GM18517 (cell line): ENCODE measurements around the gene DIP2A.

Experiments used
- ATAC-seq: cut with Tn5 transposase; IDR thresholded peaks from one replicate; pipeline ENCODE4 v1.9.1; 2021; ENCODE audit warnings: mild to moderate bottlenecking, moderate library complexity; ENCODE audit not compliant: unreplicated experiment

DIP2A gene

DNA sequence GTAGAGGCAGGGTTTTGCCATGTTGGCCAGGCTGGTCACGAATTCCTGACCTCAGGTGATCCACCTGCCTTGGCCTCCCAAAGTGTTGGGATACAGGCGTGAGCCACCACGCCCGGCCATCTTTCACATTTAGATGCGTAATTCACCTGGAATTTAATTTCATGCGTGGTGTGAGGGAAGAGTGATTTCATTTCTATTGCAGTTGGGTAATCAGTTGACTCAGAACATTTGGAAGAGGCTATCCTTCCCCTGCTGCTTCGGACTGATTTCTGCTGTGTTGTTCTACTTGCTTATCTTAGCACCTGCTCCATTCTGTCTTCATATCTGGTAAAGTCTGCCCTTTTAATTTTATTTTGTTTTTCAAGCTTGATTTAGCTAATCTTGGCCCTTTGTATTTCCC, 19.1 kb downstream of the DIP2A start:
- ATAC-seq = no peak

DNA sequence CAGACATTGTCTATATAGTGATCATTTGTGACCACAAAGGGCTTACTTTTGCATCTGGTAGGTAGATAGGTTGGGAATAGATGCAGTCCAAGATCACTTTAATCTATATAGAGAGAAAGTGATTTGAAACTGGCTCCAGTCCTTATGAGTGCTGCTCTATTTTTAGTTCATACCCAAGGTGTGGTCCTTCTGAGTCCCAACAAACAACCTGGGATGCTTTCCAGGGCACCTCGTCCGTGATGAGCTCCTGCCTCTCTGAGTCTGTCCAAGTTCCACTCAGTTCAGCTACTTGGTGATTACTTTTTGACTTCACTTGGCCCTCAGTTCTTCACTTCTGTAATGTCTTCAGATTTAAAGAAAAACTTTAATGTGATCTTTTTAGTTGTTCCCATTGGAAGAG, 20.2 kb downstream of the DIP2A start:
- no peak for ATAC-seq

GRCh38 chr21:46480466-46480865, 21.8 kb downstream of the DIP2A start:
- no peak for ATAC-seq

GRCh38 chr21:46482225-46482845, 23.6 kb downstream of the DIP2A start:
- no peak for ATAC-seq

DNA sequence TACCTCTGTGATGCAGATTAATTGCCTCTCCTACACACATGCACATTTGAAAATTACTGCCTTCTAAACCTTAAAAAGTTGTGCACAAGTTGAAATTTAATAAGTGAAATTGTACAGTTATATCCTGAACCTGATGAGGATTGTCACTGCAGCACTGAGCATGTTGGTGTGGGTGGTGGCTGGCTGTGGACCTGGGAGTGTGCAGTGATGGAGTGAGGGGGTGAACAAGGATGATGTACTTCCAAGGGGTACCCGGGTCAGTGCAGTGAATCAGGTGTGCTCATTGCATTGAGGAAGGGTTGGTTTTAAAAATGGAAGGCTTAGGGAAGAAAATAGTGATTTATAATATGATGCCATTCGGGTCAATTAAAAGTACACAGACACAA, 24.1 kb downstream of the DIP2A start:
- ATAC-seq = no peak

- ATAC-seq = no peak
Observed at GRCh38 chr21:46483300-46484295, 24.9 kb downstream of the DIP2A start.

GRCh38 chr21:46486481-46487126, 27.9 kb downstream of the DIP2A start:
- ATAC-seq = no peak

DNA sequence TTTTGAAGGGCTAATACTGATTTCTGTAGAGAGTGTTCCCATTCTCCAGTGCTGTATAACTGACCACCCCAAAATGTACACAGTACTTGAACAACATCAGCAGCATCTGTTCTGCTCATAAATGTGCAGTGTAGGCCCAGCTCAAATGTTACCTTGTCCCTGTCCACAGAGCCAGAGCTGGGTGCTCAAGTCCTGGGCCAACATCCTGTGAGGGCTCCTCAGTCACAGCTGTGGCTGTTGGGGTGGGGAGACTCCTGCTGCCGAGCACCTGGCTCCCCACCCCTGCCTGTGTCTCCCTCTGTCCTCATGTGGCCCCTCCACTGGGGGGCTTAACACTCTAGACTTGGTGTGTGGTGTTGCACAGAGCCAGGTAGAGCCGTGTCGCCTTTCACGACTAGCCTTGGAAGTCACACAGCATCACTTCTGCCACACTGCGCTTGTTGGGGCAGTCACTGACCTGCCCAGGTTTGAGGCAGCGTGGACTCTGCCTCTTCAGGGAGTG, 30.5 kb downstream of the DIP2A start:
- ATAC-seq = no peak

DNA sequence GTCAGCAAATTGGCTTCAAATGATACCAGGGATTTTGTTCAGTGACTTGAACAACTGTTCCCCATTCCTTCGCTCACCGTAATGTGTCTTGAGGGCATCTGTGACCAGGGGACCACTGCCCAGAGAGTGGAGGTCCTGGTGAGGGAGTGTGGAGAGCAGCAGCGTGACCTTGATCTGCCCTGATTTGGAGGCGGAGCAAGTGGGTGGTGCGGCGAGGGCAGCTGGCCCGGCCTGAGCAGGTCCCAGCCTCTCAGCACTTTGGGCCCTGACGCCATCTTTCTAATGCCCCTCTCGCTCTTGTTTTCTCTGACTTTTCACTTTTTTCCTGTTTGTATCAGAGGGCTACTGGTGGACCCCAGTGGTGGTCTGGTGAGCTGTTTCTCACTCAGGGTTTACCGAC, 31.1 kb downstream of the DIP2A start:
- no peak for ATAC-seq

- no peak for ATAC-seq
Observed at GRCh38 chr21:46491553-46491952, 32.9 kb downstream of the DIP2A start.

DNA sequence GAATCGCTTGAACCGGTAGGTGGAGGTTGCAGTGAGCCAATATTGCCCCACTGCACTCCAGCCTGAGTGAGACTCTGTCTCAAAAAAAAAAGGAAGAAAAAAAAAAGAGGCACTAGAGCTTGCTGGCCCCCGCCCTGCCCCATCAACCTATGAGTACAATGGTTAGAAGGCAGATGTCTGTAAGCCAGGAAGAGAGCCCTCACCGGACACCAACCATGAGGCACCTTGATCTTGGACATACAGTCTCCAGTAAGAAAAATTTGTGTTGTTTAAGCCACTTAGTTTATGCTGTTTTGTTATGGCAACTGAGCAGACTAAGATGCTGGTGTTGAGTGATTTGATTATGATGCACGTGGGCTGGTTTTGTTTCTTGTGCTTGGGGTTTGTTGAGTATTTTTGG, 34.2 kb downstream of the DIP2A start:
- no peak for ATAC-seq

- ATAC-seq = no peak
Observed at GRCh38 chr21:46493828-46494227, 35.1 kb downstream of the DIP2A start.

GRCh38 chr21:46498335-46499050, 39.8 kb downstream of the DIP2A start:
- ATAC-seq = no peak

DNA sequence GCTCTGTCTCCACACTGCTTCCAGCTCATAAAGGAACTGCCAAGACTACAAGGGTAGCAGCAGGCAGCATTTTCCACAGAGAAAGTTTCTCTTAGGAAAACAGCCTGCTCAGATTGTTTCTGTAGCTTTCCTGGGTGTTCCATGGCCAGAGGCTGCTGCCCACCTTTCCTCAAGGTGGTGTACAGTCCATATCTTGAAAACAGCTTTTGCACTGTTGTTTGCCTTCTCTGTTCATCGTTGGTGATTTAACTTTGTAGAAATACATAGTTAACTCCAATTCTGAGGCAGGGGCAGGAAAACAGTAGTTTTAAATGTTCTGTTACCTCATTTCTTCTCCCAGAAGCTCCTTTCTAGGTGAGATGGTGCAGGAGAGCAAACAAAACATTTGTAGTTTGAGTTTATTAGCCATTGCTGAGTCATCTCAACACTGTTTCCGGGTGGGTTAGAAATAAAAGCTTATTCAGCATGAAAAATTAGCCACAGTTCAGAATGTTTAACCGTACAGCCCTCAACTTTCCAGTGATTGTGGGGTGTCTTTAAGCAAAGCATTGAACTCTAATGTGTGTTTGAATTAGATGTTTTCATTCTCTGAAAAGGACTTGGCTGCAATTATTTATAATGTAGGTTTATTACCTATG, 41.7 kb downstream of the DIP2A start:
- no peak for ATAC-seq

DNA sequence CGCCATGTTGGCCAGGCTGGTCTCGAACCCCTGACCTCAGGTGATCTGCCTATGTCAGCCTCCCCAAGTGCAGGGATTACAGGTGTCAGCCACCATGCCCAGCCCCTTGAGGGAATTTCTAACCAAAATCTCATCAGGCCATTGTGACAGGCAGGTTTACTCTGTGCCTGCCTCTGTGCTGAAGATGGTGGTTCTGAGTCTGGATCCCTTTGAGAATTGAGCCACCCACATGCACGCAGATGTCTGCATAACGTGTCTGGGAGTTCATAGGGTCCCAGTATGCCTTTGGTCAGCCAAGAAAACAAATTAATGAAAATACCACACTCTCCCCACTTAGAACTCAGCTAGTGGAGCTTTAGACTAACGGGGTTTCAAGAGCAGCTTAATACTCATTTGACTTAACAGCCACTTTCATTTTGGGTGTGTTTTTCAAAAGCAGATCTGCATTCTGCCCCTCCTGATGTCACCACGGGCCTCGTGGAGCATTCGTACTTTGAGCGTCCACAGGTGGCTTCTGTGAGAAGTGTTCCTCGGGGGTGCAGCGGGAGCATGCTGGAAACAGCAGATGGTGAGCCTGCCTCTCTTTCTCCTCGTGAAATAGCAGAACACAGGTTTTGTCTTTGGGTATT, 45.3 kb downstream of the DIP2A start:
- no peak for ATAC-seq

- ATAC-seq = no peak
Observed at GRCh38 chr21:46504666-46505065, 46.0 kb downstream of the DIP2A start.

DNA sequence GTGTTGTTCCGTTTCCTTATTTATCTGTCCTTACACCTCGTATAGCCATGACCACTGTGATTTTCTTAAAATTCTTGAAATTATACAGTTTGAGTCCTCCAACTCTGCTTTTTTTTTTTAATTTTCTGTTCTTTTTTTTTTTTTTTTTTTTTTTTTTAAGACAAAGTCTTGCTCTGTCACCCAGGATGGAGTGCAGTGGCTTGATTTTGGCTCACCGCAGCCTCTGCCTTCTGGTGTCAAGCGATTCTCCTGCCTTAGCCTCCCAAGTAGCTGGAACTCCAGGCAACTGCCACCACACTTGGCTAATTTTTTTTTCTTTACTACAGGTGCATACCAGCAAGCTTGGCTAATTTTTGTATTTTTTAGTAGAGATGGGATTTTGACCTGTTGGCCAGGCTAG, 48.9 kb downstream of the DIP2A start:
- ATAC-seq = no peak

DNA sequence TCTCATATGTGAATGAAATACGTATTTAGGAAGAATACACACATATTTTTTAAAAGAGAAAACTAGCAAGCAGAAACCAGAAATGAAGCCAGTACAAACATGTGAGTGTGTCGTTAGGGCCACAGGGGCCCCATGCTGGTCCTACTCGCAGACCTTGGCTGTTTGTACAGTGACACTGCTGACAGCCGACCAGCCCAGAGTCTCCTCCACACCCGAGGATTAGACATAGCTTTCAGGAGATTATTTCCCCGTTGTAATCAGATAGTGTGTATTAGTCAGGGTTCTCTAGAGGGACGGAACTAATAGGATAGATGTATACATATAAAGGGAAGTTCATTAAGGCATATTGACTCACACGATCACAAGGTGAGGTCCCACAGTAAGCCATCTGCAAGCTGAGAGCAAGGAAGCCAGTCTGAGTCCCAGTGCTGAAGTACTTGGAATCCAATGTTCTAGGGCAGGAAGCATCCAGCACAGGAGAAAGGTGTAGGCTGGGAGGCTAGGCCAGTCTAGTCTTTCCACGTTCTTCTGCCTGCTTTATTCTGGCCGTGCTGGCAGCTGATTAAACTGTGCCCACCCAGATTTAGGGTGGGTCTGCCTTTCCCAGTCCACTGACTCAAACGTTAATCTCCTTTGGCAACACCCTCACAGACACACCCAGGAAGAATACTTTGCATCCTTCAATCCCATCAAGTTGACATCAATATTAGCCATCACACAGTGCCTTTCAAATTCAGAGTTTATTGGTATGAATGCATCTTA, 51.2 kb downstream of the DIP2A start:
- no peak for ATAC-seq

DNA sequence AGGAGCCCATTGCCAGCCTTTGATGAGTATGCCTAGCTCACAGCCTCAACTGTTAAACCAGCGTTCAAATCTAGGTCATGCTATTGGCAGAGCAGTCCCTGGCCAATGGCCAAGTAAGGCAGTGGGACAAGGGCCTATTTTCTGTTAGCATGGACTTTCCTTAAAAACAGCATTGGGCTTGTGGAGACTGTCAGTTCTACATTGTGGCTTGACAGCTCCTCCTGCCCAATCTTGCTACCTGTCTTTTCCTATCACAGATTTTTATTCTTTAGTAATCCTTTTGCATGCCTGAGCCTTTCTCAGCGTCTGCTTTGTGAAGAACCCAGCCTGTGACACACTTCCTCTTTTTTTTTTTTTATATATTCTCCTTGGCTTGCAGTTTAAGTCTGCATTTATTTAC, 56.4 kb downstream of the DIP2A start:
- no peak for ATAC-seq
